Measurements from ENCODE around the gene CIZ1.

DNA sequence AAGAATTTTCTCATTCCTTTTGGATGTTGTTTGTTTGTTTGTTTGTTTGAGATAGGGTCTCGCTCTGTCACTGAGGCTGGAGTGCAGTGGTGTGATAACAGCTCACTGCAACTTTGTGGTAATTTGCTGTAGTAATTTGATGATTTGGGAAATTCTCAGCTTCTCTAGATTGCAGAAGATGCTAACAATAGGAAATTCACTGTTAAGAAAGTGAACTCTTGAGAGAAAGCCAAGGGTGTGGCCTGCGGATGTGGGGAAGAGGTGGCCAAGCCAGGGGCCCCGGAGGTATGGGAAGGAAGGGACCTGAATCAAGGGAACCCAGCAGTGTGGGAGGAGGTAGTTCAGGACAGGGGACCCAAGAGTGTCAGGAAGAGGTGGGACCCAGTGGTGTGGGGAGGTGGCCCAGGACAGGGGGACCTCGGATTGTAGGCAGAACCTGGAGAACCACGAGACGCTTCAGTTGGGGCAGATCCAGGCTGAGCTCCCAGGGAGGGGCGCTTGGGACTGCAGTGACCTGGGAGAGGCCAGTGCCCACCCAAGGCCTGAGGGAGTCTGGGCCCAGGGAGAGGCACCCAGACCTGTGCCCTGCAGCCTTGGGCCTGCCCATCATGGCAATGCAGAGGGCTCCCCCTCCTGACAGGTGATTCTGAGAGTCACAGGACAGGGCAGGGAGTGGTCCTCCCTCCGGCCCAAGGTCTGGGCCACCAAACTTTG, 47.7 kb downstream of the CIZ1 start:
- TF ChIP-seq, protein P1, sequence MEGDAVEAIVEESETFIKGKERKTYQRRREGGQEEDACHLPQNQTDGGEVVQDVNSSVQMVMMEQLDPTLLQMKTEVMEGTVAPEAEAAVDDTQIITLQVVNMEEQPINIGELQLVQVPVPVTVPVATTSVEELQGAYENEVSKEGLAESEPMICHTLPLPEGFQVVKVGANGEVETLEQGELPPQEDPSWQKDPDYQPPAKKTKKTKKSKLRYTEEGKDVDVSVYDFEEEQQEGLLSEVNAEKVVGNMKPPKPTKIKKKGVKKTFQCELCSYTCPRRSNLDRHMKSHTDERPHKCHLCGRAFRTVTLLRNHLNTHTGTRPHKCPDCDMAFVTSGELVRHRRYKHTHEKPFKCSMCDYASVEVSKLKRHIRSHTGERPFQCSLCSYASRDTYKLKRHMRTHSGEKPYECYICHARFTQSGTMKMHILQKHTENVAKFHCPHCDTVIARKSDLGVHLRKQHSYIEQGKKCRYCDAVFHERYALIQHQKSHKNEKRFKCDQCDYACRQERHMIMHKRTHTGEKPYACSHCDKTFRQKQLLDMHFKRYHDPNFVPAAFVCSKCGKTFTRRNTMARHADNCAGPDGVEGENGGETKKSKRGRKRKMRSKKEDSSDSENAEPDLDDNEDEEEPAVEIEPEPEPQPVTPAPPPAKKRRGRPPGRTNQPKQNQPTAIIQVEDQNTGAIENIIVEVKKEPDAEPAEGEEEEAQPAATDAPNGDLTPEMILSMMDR (IDR thresholded peaks at IDR 0.05): no peak
- no peak for TF ChIP-seq EZH2 (IDR thresholded peaks at IDR 0.05)

All from neural progenitor cell (in vitro differentiated cells).